ENCODE data around the gene BCL2L15. TPM values are rescaled to one million over a fixed set of nuclear protein-coding genes. Genes with fewer than 3 reads are reported as not detected.
A peak's percentile ranks its signal among the peaks of the same experiment; 100 is the strongest.

The BCL2L15 gene
- total RNA-seq, 2 donors from 2014 or later = 116 to 191 TPM

- Histone ChIP-seq H3K4me1 (no peaks in the 10 kb centered on the region), H3K36me3 (no peaks in the 10 kb centered on the region), H3K4me3 (no peak overlapping the region), H3K9me3 (no peaks in the 10 kb centered on the region), H3K27me3 (no peaks in the 10 kb centered on the region), H3K9ac (ENCODE audit: low read depth in 2 of 2, low read length in 2 of 2) (no peak overlapping the region), H3K27ac (no peak overlapping the region)
- intact Hi-C loops (cut with DNase I) = no loop called here
- TF ChIP-seq CTCF (IDR thresholded peaks at IDR 0.05) = no peak
- DNase-seq = no peak
Observed at GRCh38 chr1:113850127-113850796, 37.1 kb downstream of the BCL2L15 start.

DNA sequence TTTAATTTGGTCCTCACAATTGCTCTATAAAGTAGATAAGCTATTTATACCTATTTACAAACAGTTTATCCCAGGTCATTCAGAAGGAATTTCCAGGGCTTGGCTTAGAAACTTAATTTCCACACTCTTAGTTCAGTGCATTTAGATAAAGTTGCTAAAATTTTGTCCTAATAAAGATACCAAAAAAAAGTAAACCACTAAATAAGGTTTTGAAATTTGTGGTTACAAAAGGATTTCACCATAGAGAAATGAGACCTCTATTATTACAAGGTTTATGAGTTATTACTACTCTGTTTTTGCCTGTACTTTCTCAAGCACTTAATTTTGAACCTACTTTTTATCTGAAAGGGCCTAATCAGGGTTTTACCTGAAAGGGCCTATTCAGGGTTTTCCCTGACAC, 38.3 kb downstream of the BCL2L15 start:
- Histone ChIP-seq H3K9me3 (no peaks in the 10 kb centered on the region), H3K4me3 (no peak overlapping the region), H3K27me3 (no peaks in the 10 kb centered on the region), H3K36me3 (no peaks in the 10 kb centered on the region), H3K27ac (no peak overlapping the region), H3K9ac (ENCODE audit: low read depth in 2 of 2, low read length in 2 of 2) (no peak overlapping the region), H3K4me1 (no peaks in the 10 kb centered on the region)
- DNase-seq = no peak
- intact Hi-C loops (cut with DNase I) = no loop called here
- TF ChIP-seq CTCF (IDR thresholded peaks at IDR 0.05) = no peak

DNA sequence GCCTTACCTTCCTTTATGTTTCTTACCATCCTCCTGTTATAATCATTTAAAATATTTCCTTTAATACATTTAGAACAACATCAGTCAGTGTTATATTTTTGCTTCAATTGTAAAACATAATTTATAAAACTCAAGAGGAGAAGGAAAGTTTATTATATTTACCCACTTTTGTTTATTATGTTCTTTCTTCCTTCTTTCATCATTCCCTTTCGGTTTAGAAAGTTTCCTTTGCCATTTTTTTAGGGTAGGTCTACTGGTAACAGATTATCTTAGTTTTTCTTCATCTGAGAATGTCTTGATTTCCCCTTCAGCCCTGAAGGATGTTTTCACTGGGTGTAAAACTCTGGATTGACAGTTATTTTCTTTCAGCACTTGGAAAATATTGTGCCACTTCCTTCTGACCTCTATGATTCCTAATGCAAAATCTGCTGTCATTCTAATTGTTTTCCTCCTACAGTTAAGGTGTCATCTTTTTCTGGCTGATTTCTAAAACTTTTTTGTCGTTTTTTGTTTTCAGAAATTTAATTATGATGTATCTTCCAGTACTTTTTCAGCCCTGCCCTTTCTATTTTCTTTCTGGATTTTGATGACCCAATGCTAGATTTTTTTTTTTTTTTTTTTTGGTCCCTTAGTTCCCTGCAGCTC, 40.9 kb downstream of the BCL2L15 start:
- Histone ChIP-seq H3K4me3 (no peak overlapping the region), H3K4me1 (no peaks in the 10 kb centered on the region), H3K27me3 (no peaks in the 10 kb centered on the region), H3K27ac (no peak overlapping the region), H3K36me3 (no peaks in the 10 kb centered on the region), H3K9me3 (no peaks in the 10 kb centered on the region), H3K9ac (ENCODE audit: low read depth in 2 of 2, low read length in 2 of 2) (no peak overlapping the region)
- intact Hi-C loops (cut with DNase I) = no loop called here
- TF ChIP-seq CTCF (IDR thresholded peaks at IDR 0.05) = no peak
- no peak for DNase-seq

GRCh38 chr1:113836534-113836933, 50.8 kb downstream of the BCL2L15 start:
- Histone ChIP-seq H3K4me1 (no peaks in the 10 kb centered on the region), H3K27me3 (no peaks in the 10 kb centered on the region), H3K4me3 (no peak overlapping the region), H3K9ac (ENCODE audit: low read depth in 2 of 2, low read length in 2 of 2) (no peak overlapping the region), H3K9me3 (no peaks in the 10 kb centered on the region), H3K27ac (no peak overlapping the region), H3K36me3 (no peaks in the 10 kb centered on the region)
- intact Hi-C loops (cut with DNase I) = loop anchor here (2.0 to 10.0 kb wide), 2 partner anchors 68 to 128 kb away; partner anchors contain the start of genes AP4B1 and DCLRE1B
- no peak for TF ChIP-seq CTCF (IDR thresholded peaks at IDR 0.05)
- DNase-seq = no peak

DNA sequence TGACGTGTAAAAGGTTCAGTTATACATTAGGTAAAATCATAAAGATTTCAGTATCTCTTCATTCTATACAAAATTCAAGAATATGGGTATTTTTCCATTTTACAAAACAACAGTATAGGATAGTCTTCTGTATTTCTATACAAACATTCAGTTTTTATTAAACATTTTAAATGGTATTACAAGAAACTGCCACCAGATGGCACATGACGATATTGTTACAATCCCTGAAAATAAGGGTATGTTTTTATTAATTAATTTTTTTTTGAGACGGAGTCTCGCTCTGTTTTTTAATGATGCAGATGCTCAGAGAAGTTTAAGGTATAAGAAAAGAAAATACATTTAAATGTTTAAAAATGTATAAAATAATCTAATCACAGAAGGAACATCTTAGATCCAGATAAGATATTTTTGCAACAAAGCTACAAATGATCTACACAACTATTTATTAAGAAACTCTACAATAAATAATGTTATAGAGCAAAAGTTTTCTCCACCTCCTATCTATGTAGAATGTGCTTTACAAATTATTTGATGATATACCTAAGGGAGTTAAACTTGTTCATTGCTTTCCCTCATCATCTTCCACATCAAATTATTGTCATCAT, 51.6 kb downstream of the BCL2L15 start:
- Histone ChIP-seq H3K27ac (no peak overlapping the region), H3K9me3 (no peaks in the 10 kb centered on the region), H3K9ac (ENCODE audit: low read depth in 2 of 2, low read length in 2 of 2) (no peak overlapping the region), H3K4me3 (no peak overlapping the region), H3K27me3 (no peaks in the 10 kb centered on the region), H3K36me3 (no peaks in the 10 kb centered on the region), H3K4me1 (no peaks in the 10 kb centered on the region)
- peak; percentile 52 for TF ChIP-seq CTCF (IDR thresholded peaks at IDR 0.05)
- no peak for DNase-seq
- intact Hi-C loops (cut with DNase I) = loop anchor here (2.0 to 10.0 kb wide), 2 partner anchors 69 to 129 kb away; partner anchors contain the start of genes AP4B1 and DCLRE1B

All from colonic mucosa (tissue), 4 donors.